Stromal cell of bone marrow (primary cell): ENCODE data around the gene DGCR2.
"Not testable (repeated sequence)": the region's sequence is repeated elsewhere in the genome, so short reads cannot be mapped to it uniquely, and the experiment has no call there.

Experiments
- DNase-seq: peaks from one replicate; pipeline ENCODE4 v3.0.0-alpha.2; 2012; ENCODE audit warnings: low read depth

Gene DGCR2

GRCh38 chr22:19109198-19110063 lies 12.8 kb downstream of the DGCR2 start:
- DNase-seq, result no peak

GRCh38 chr22:19108807-19109197 lies 13.4 kb downstream of the DGCR2 start:
- DNase-seq, result no peak

- no peak for DNase-seq
These were observed 14.5 kb downstream of the DGCR2 start for GRCh38 chr22:19107730-19108074.

DNA sequence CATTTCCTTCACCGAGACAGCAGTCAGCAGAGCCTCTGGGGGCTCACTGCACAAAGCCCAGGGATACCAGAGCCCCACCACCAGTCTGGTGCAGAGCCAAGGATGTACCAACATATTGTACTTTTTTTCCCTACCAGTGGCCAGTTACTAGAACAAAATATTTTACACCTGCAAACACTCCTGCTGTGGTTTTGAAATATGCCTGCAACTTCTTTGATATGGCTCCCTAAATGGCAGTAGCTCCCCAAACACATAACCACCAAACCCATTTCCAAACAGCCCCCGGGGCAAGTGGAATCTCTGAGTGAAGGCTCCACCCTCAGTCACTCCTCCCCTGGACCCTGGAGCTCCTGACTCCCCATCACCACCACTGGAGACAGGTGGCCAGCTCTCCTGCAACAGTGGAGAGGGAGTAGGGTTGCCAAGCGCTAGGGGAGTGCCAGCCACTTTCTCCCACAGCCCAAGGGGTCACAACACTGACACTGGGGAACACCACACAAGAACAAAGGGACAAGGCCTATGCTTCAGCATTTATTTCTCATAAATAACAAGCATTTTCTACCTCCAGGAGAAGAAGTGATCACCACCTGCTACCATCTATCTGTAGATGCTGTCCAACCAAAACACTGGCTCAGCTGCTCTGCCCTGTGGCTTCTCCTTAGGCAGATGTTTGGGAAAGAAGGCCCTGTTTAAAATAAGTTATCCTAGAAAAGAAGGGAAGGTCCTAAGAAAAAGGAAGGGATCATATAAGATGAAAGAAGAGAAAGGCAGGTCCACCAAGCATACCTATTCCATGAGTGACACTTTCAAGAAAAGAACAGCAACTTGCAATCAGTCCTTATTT lies 15.1 kb downstream of the DGCR2 start:
- no peak for DNase-seq

GRCh38 chr22:19105867-19106802 lies 16.1 kb downstream of the DGCR2 start:
- DNase-seq, result no peak

- DNase-seq, result no peak
These were observed 16.8 kb downstream of the DGCR2 start for GRCh38 chr22:19105456-19105855.

GRCh38 chr22:19103880-19104821 lies 18.1 kb downstream of the DGCR2 start:
- no peak for DNase-seq

DNA sequence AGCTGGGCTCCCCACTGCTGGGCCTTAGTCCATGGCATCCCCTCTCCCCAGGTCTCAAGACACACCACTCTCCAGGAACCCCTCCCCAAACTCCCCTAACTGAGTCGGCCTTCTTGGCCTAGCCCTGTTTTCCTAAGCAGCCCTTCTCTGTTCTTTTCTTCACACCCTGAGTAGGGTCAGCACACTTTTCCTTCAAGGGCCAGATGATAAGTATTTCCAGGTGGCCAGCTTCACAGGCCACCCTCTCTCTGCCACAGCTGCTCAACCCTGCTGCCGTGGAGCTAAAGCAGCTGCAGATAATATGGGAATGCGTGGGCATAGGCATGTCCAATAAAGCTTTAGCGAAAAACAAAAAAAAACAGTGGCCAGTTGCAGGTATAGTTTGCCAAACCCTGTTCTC lies 24.1 kb downstream of the DGCR2 start:
- no peak for DNase-seq

DNA sequence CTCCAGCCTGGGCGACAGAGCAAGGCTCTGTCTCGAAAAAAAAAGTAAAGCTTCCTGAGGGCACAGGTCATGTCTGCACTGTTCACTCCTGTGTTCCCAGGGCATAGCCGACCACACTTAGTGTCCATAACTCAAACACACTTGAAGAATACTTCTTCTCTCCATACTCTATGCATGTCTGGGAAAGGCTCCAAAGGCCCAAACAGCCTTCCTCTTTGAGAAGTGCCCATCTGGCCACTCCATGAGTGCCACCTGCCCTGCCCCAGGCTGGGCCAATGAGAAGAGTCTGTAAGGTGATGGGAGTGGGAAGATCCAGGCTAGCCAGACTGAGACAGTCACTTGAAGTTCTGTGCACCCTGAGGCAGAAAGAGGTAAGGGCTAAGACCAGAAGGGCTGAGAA lies 24.7 kb downstream of the DGCR2 start:
- no peak for DNase-seq

- DNase-seq, result no peak
These were observed 25.7 kb downstream of the DGCR2 start for GRCh38 chr22:19096555-19096954.

DNA sequence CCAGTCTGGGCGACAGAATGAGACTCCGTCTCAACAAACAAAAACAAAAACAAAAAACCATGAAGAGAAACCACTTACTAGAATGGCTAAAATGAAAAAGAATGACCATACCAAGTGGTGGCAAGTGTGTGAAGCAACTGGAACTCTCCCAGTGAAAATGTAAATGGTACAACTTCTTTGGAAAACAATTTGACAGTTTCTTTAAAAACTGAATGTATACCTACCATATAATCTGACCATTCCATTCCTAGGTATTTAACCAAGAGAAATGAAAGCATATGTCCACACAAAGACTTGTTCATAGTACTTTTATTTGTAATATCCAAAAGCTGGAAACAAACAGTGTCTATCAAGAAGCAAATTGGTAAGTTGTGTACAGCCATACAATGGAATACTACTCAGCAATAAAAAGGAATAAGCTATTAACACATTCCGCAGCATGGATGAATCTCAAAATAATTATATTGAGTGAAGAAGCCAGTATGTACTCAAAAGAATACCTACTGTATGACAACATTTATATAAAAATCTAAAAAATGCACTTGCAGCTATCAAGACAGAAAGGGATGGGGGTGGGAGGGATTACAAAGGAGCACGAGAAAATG lies 27.7 kb downstream of the DGCR2 start:
- no peak for DNase-seq

GRCh38 chr22:19092725-19093124 lies 29.5 kb downstream of the DGCR2 start:
- no peak for DNase-seq

GRCh38 chr22:19090586-19091127 lies 31.6 kb downstream of the DGCR2 start:
- DNase-seq, result no peak

- DNase-seq, result no peak
These were observed 32.0 kb downstream of the DGCR2 start for GRCh38 chr22:19090183-19090582.

- no peak for DNase-seq
These were observed 33.2 kb downstream of the DGCR2 start for GRCh38 chr22:19088866-19089595.

DNA sequence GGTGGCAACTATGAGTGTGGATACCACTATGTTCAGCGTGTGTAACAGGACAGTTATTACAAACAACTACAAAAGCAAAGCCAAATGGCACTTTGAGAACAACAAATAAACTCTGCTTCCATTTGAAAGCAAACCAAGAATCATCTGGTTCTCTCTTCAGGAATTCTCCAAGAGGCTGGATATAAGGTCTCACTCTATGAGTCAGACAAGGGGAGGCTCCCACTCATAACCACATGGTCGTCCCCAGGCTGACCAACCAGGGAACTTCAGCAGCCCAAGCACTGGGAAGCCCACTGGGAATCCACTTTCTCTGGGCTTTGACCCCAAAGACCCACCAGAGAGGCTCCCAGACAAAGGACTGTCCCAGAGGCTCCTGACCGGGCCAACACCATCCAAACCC lies 35.3 kb downstream of the DGCR2 start:
- DNase-seq, result no peak

DNA sequence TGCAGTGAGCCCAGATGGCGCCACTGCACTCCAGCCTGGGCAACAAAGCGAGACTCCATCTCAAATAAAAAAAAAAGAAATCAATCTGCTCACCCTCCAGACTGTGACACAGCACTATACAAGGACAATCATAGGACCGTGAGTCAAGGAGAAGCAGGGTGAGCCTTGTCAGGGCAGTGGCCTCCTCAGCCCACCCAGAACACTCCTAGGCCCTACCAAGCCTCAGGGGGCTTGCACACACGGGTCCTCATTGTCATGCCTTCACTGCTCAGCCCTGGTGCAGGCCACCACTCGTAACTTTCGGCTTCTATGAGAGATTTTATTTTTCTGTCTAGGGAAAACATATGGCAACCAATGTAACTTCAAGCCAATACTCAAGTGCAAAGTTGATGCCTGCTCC lies 35.8 kb downstream of the DGCR2 start:
- DNase-seq, result no peak

DNA sequence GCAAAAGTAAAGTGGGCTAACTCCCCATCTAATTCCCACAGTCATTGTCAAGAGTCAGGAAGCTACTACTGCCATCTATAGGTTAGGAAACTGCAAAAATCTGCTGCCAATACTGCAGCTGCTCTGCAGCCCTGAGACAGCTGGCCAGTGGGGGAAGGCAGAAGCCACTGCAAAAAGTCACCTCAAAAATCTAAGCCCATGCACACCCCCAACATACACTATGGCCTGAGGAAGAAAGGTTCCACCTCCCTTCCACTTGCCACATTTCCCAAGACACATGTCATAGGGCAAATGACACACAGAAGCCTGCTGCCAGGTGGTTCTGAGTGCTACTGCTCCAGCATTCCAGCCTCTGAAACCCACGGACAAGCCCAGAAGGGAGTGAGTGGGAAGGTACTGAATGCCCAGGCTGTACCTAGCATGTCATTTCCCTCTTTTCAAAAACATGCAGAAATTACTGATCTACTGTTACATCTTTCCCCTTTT lies 36.9 kb downstream of the DGCR2 start:
- DNase-seq, result no peak

- not testable (repeated sequence) for DNase-seq
These were observed 37.6 kb downstream of the DGCR2 start for GRCh38 chr22:19084586-19084985.
